Measurements from ENCODE around the gene PNPT1.
"Not testable (repeated sequence)": the region's sequence is repeated elsewhere in the genome, so short reads cannot be mapped to it uniquely, and the experiment has no call there.

Gene PNPT1

DNA sequence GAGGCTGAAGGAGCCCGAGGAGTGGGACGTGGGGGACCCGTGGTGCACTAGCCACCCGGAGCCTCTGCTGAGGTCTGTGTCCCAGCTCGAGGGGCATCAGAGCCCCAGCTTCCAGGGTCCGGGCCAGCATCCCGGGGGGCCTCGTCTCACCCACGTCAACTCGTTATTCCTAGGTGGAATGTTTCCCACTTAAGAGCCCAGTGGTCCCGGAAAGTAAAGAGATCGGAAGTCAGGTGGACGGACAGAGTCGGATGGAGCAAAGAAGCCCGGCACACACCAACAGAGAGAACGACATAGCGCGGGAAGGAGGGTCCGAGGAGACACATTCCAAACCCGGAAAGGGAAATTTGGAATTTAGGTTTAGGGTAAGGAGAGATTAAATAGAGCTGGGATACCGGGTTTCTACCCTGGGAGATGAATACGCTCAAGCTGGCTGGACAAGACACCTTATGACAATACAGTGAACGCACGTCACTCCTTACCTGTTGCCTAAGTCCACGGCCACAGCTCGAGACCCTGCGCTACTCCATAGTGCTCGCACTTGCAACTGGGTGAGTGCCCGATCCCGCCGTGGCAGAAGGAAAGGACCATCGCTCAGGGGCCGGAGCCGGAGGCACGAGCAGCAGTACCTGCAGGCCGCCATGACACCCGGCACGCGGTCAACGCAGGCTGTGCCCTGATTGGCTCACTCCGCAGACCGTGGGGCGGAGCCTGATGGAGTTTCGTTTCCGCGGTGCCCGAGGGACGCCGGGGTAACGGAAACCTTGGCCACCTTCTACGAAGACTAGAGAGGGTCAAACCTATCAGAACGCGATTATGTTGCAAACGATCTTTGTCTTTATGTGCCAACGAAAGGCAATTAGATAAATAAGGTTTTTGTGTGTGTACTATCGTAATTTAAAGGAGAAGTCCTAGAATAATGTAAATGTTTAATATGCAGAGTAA, at the start of gene PNPT1:
Gene PNPT1, minus strand, starts transcription at position 664 of the 945 bp plus-strand sequence. Its CDS starts 21 bp downstream, at position 643.
- DNase-seq: peak; percentile 94

DNA sequence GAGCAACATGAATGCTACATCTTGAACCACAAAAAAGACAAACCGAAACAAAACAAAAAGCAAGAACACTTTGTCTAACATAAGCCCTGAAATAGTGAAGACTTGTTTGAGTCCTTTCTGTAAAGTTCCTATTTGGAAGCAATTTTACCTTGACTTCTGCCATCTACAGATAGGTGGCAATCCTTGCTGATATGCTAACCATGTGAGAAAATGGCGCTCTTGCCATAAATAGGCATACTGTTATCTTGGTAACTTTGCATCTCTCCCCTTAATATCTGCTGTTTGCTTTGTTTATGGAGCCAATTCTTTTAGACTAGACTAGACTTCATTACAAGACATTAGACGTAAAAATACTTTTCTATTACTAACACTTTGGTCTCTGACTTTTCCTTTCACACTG, 49.4 kb upstream of the PNPT1 start:
- no peak for DNase-seq

DNA sequence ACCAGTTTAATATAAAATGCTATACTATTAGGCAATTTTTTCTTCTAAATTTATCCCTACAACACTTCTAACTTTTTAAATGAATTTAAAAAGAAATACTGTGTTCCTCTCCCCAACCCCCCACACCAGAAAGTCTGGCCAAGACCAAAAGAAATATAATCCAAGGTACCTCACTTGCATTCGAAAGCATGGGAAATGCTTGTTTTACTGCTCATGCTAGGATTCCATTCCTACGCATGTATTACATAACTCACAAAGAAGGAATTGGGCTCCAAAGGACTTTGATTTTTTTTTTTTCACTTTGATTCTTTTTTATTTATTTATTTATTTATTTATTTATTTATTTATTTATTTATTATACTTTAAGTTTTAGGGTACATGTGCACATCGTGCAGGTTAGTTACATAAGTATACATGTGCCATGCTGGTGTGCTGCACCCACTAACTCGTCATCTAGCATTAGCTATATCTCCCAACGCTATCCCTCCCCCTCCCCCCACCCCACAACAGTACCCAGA, 42.4 kb upstream of the PNPT1 start:
- not testable (repeated sequence) for DNase-seq

DNA sequence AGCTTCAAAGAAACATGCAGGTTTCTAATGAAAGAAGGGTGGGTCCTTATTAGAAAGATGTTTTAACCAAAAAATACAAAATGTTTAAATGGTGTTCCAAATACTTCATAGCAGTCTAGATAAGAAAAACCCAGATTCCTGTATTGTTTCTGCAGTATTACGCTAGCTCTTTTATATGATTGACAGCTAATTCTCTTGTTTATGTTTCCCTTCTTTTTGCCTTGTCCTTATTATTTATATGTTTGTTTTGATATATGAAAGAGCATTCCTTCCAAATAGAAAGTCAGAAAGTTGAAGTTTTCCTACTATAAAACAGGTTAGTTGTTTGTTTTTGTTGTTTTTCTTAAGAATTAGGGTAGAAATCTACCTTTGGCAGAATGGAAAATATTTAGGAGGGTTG, 41.1 kb upstream of the PNPT1 start:
- no peak for DNase-seq

- no peak for DNase-seq
These were observed 39.7 kb upstream of the PNPT1 start for GRCh38 chr2:55733335-55733734.

- no peak for DNase-seq
These were observed 39.2 kb upstream of the PNPT1 start for GRCh38 chr2:55732854-55733253.

GRCh38 chr2:55729136-55729685, 35.6 kb upstream of the PNPT1 start:
- DNase-seq: no peak

GRCh38 chr2:55721596-55722215, 28.1 kb upstream of the PNPT1 start:
- no peak for DNase-seq

DNA sequence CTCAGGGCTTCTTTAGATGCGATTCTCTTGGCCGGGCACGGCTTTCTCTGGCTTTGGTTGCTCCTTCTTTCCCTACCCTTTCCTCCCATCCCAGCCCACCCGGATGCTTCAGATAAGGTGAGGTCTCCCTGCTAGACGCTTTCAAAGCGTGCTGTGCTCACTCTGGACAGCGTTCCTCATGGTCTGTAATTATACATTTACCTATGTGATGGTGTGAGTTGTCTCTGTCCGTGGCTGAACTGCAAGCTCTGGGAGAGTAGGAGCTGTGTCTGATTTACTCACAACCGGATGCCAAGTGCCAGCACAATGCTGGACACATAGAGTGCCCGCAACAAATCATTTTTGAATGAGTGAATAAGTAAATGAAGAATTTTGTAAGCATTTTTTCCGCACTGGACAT, 26.8 kb upstream of the PNPT1 start:
- DNase-seq: no peak

- no peak for DNase-seq
These were observed 26.2 kb upstream of the PNPT1 start for GRCh38 chr2:55719852-55720251.

- DNase-seq: peak; percentile 22 to 53
These were observed 24.7 kb upstream of the PNPT1 start for GRCh38 chr2:55718165-55719008.

GRCh38 chr2:55715626-55716025, 22.0 kb upstream of the PNPT1 start:
- no peak for DNase-seq

DNA sequence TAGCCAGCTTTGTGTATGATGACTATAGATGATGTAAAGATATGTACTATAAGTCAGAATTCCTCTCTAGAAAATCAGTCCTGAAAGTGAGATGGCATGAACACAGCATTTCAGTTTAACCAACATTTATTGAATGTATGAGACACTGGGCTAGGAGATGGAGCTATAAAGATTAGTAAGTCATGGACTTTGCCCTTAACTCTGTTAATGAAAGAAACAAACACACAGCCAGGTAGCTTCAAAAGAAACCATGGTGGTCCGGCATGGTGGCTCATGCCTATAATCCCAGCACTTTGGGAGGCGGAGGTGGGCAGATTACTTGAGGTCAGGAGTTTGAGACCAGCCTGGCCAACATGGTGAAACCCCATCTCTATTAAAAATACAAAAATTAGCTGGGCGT, 21.5 kb upstream of the PNPT1 start:
- not testable (repeated sequence) for DNase-seq

DNA sequence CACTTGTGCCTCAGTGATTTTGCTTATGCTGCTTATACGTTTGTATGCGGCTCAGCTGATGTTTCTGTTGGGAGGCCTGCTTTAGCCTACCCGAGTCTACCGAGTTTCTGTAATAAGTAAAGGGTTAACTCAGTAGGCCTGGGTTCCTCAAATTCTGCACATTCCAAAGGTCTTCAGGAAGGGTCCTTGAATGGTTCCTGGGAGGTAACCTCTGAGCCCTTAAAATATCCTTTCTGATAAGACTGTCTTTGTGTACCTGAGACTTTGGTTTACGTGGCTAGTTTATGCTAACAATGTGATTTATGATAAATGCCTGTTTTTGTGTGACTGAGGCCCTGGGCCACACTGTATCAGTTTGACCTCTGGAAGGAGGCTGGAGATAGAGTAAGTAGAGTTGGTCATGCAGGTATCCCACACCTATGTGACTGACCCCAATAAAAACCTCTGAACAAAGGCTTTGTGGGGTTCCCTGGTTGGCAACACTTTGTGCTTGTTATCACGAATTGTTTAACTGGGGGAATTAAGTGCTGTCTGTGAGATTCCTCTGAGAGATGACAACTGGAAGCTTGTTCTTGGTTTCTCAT, 18.9 kb upstream of the PNPT1 start:
- no peak for DNase-seq

DNA sequence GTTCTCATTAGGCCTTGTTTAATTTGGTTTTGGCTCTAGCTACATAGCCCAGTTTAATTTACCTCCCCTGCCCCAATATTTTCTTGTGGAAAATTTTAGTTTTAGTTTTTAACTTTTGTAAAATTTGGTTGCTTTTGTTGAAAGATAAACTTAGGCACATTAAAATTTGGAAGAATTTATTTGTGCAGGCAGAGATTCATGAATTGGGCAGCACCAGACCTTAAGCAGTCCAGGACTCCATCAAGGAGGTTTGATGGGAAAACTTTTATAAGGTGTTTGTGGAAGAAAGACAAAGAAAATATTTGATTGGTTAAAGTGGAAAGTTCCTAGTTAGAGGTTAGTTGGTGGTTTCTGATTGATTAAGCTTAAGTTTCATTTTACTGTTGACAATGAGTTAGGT, 16.4 kb upstream of the PNPT1 start:
- no peak for DNase-seq

DNA sequence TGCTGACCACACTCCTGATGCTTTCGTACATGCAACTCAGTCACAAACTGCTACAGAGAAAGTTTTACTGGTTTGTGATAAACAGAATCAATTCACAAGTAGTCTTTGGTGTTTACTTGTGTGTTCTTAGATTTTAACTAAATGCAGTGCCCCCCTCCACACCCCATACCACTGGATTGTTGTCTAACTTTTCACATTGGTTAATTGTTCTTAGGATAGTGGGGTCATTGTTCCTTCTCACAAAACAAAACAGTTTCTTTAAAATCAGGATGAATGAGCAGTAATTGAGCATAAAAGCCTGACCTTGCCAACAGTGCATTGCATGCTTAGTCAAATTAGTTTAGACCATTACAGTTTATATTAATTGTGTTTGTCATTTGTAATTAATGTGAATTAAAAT, 14.1 kb upstream of the PNPT1 start:
- DNase-seq: no peak

- DNase-seq: not testable (repeated sequence)
These were observed 12.6 kb upstream of the PNPT1 start for GRCh38 chr2:55706258-55706657.

GRCh38 chr2:55705027-55705653, 11.5 kb upstream of the PNPT1 start:
- DNase-seq: no peak

GRCh38 chr2:55703350-55703749, 9.7 kb upstream of the PNPT1 start:
- no peak for DNase-seq

- DNase-seq: not testable (repeated sequence)
These were observed 904 bp downstream of the PNPT1 start for GRCh38 chr2:55692740-55693139.

GRCh38 chr2:55672630-55673029, 21.0 kb downstream of the PNPT1 start:
- DNase-seq: no peak

- no peak for DNase-seq
These were observed 24.7 kb downstream of the PNPT1 start for GRCh38 chr2:55668956-55669355.
